PC-3 (cell line): ENCODE measurements around the gene ANLN. TPM values are rescaled to one million over a fixed set of nuclear protein-coding genes. Genes with fewer than 3 reads are reported as not detected.
A peak's percentile ranks its signal among the peaks of the same experiment; 100 is the strongest.

ENCODE experiments used
- ATAC-seq: fragments of 200-7000 bp; cut with Tn5 transposase; 2 replicates; pipeline ENCODE4 v1.9.1; 2020; ENCODE audit warnings: mild to moderate bottlenecking, moderate library complexity
- BruUV-seq: library from RNA; stranded (reverse); fragments of 400-500 nt; replicated peaks from 2 replicates; lab custom pipeline; 2021; lab: Mats Ljungman, UMichigan
- CTCF ChIA-PET: fragments of 300-600 bp; sonication (Branson Sonifier 250); formaldehyde crosslinking; loops from one replicate; lab custom pipeline; 2022; ENCODE audit warnings: antibody characterized with exemption; lab: Charles Lee
- POLR2A ChIA-PET: fragments of 300-600 bp; sonication (Branson Sonifier 250); formaldehyde crosslinking; loops from one replicate; lab custom pipeline; 2022; ENCODE audit warnings: antibody characterized with exemption; ENCODE audit not compliant: unreplicated experiment; lab: Charles Lee
- DNase-seq: peaks from one replicate; pipeline ENCODE4 v3.0.0-alpha.2; 2015
- H2AFZ ChIP-seq: fragments of 300-600 bp; sonication (generic); 2 replicates; pipeline ENCODE4 v1.6.0; 2016; ENCODE audit warnings: antibody characterized with exemption, low read length
- H3F3A ChIP-seq: fragments of 300-600 bp; sonication (generic); one replicate; pipeline ENCODE4 v1.6.0; 2017; ENCODE audit warnings: antibody characterized with exemption, low read length, control low read depth, mild to moderate bottlenecking; ENCODE audit not compliant: unreplicated experiment
- H3K27ac ChIP-seq: fragments of 300-600 bp; sonication (generic); 2 replicates; pipeline ENCODE4 v1.5.1; 2016; ENCODE audit warnings: mild to moderate bottlenecking, low read length
- H3K27me3 ChIP-seq: fragments of 300-600 bp; sonication (generic); 2 replicates; pipeline ENCODE4 v1.6.1; 2016; ENCODE audit warnings: low read length, mixed read lengths
- H3K36me3 ChIP-seq: fragments of 300-600 bp; sonication (generic); 2 replicates; pipeline ENCODE4 v1.6.1; 2016; ENCODE audit warnings: low read depth, mixed run types, low read length, mixed read lengths
- H3K4me1 ChIP-seq: fragments of 300-600 bp; sonication (generic); 2 replicates; pipeline ENCODE4 v1.5.1; 2016; ENCODE audit warnings: low read length; ENCODE audit not compliant: insufficient read depth
- H3K4me2 ChIP-seq: fragments of 300-600 bp; sonication (generic); 2 replicates; pipeline ENCODE4 v1.6.0; 2016; ENCODE audit warnings: low read length
- H3K4me3 ChIP-seq: fragments of 300-600 bp; sonication (generic); 2 replicates; pipeline ENCODE4 v1.5.1; 2016; ENCODE audit warnings: mild to moderate bottlenecking, low read length, mixed read lengths
- H3K79me2 ChIP-seq: fragments of 300-600 bp; sonication (generic); 2 replicates; pipeline ENCODE4 v1.6.1; 2017; ENCODE audit warnings: low read length, mixed read lengths
- H3K9ac ChIP-seq: fragments of 300-600 bp; sonication (generic); 2 replicates; pipeline ENCODE4 v1.6.0; 2016; ENCODE audit warnings: mild to moderate bottlenecking, low read length
- H3K9me2 ChIP-seq: fragments of 300-600 bp; sonication (generic); replicated peaks from 2 replicates; pipeline ENCODE4 v1.6.1; 2016; ENCODE audit warnings: mixed run types, low read length, mixed read lengths
- H3K9me3 ChIP-seq: fragments of 300-600 bp; sonication (generic); 2 replicates; pipeline ENCODE4 v1.6.1; 2016; ENCODE audit warnings: low read length, mixed read lengths
- H4K20me1 ChIP-seq: fragments of 300-600 bp; sonication (generic); 2 replicates; pipeline ENCODE4 v1.6.1; 2016; ENCODE audit warnings: low read length, mixed read lengths
- EZH2 ChIP-seq: fragments of 300-600 bp; sonication (generic); IDR thresholded peaks from one replicate; pipeline ENCODE4 v1.6.1; 2017; ENCODE audit warnings: antibody characterized with exemption, mild to moderate bottlenecking, low read length; ENCODE audit not compliant: unreplicated experiment
- EZH2phosphoT487 ChIP-seq: fragments of 300-600 bp; sonication (generic); IDR thresholded peaks from 2 replicates; pipeline ENCODE4 v1.6.1; 2018; ENCODE audit warnings: mild to moderate bottlenecking, antibody characterized with exemption, low read length, borderline replicate concordance
- intact Hi-C: fragments of 100-400 bp; cut with micrococcal nuclease; formaldehyde crosslinking; loops from 2 replicates; pipeline ENCODE4 v1.9.0; 2023
- total RNA-seq: library from RNA; depleted of rRNA; stranded (reverse); fragments of >200 nt; gene quantifications from 2 replicates; pipeline ENCODE4 v1.2.3, GENCODE V29; 2014
- TF ChIP-seq, protein P1 (sequence below): fragments of 300-600 bp; sonication (generic); conservative IDR thresholded peaks from 2 replicates; pipeline ENCODE4 v1.5.1; 2017; ENCODE audit warnings: antibody characterized with exemption, low read depth, mild to moderate bottlenecking, low read length

Gene ANLN
- total RNA-seq, 1 experiment from 2014 or later: 110 TPM

DNA sequence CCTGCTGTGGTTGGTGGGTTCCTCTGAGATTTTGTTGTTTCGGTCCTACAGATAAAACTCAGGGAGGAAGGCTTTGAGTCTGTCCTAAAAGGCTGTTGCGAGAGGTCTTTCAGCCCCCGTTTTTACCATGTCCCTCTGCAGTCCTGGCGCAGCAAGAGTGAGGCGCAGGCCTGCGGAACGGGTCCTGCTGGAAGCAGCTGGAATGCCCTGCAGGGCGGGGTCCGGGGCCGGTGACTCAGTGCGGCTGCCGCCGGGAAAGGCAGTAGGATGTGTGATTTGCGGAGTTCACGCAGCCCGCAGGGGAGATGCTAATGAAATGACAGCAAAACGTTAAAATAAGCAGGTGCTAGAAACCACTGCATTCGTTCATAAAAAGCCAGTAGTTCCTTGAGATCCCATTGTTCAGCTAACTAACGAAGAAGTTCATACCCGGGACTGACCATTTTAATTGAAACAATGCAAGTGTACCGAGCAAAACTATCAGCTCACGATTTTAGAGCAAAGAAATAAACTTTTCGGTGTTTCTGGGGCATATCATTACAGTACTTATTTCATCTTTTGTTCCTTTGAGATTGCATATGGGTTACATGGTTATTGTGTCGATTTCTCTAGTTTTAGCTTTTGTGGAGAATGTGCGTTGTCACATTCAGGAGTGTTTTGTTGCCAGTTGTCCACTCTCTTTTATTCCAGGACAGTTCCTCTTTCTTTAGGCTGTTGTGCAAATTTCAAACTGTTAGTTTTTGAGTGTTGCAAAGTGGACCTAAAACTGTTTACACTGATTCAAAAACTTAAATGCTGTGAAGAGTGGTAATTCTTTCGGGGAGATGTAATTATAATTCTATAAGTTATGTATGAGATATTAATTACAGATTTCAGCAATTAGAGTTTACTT lies 783 bp downstream of the ANLN start:
- BruUV-seq: TSS peak; percentile 47
- Histone ChIP-seq H3K27me3 (no peaks in the 10 kb centered on the region), H3F3A (peaks cover 6% of the 10 kb centered on the region), H3K4me2 (peak overlapping the region; percentile 91), H3K4me1 (peaks cover 35% of the 10 kb centered on the region), H3K79me2 (peaks cover 58% of the 10 kb centered on the region), H2AFZ (peak overlapping the region; percentile 88), H3K4me3 (peak overlapping the region; percentile 90), H3K36me3 (peaks cover 23% of the 10 kb centered on the region), H3K9ac (peak overlapping the region; percentile 99), H3K9me3 (no peaks in the 10 kb centered on the region), H3K27ac (peak overlapping the region; percentile 96), H3K9me2 (no peaks in the 10 kb centered on the region), H4K20me1 (peaks cover 42% of the 10 kb centered on the region)
- no peak for TF ChIP-seq EZH2phosphoT487
- no peak for TF ChIP-seq EZH2
- TF ChIP-seq, protein P1, sequence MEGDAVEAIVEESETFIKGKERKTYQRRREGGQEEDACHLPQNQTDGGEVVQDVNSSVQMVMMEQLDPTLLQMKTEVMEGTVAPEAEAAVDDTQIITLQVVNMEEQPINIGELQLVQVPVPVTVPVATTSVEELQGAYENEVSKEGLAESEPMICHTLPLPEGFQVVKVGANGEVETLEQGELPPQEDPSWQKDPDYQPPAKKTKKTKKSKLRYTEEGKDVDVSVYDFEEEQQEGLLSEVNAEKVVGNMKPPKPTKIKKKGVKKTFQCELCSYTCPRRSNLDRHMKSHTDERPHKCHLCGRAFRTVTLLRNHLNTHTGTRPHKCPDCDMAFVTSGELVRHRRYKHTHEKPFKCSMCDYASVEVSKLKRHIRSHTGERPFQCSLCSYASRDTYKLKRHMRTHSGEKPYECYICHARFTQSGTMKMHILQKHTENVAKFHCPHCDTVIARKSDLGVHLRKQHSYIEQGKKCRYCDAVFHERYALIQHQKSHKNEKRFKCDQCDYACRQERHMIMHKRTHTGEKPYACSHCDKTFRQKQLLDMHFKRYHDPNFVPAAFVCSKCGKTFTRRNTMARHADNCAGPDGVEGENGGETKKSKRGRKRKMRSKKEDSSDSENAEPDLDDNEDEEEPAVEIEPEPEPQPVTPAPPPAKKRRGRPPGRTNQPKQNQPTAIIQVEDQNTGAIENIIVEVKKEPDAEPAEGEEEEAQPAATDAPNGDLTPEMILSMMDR: no peak
- DNase-seq (peak; percentile 92), ATAC-seq (peak; percentile 80)
- POLR2A ChIA-PET: interaction anchor here (0.7 kb wide), 1 partner anchor 21 kb away, joined by 5 read pairs; no protein-coding TSS in a partner anchor
- intact Hi-C loops: loop anchor here (2.0 kb wide), 1 partner anchor 238 kb away; the partner anchor contains the start of gene EEPD1
- CTCF ChIA-PET: no interaction called here

GRCh38 chr7:36391436-36392198 lies 2.0 kb downstream of the ANLN start:
- Histone ChIP-seq H3K27ac (peak overlapping the region; percentile 96), H3K9me2 (no peaks in the 10 kb centered on the region), H2AFZ (0 out of 2 replicates have a peak overlapping the region, but pooled peaks have one; percentile 16), H3K4me3 (peak overlapping the region; percentile 90), H3F3A (peaks cover 6% of the 10 kb centered on the region), H3K79me2 (peaks cover 70% of the 10 kb centered on the region), H3K9me3 (no peaks in the 10 kb centered on the region), H3K4me1 (peaks cover 35% of the 10 kb centered on the region), H4K20me1 (peaks cover 50% of the 10 kb centered on the region), H3K27me3 (no peaks in the 10 kb centered on the region), H3K4me2 (peak overlapping the region; percentile 91), H3K9ac (peak overlapping the region; percentile 99), H3K36me3 (peaks cover 35% of the 10 kb centered on the region)
- TF ChIP-seq EZH2 (no peak), EZH2phosphoT487 (no peak)
- TF ChIP-seq, protein P1: no peak
- ChIA-PET CTCF (no interaction called here), POLR2A (interaction anchor here (0.6 to 0.7 kb wide), 3 partner anchors 21 to 402 kb away, joined by 4 to 10 read pairs (median 5); no protein-coding TSS in a partner anchor)
- ATAC-seq (no peak), DNase-seq (peak; percentile 47)
- intact Hi-C loops: loop anchor here (1.0 to 2.0 kb wide), 2 partner anchors 24 to 239 kb away; partner anchors contain the start of gene EEPD1
- TSS peak; percentile 60 for BruUV-seq
